Cardiac fibroblast (primary cell): Measurements from ENCODE around the gene TMC4.

Source experiments
- DNase-seq, 2 donors: peaks; one replicate each; pipeline versions ENCODE4 v3.0.0 to v3.0.0-alpha.2; 2010; ENCODE audit warnings: low read depth in 2 of 2
- H3K4me3 ChIP-seq, 2 donors: replicated peaks in 1 of 2; 1 replicate in 1 of 2; 2 replicates in 1 of 2; pipeline ENCODE4 v1.5.1; 2011; ENCODE audit warnings: low read depth in 2 of 2, low read length in 2 of 2, mild to moderate bottlenecking in 2 of 2, moderate library complexity in 1 of 2
- CTCF ChIP-seq: IDR thresholded peaks from one replicate; pipeline ENCODE4 v1.5.1; 2011; ENCODE audit warnings: low read depth, mild to moderate bottlenecking, low read length, inconsistent platforms

TMC4 gene

GRCh38 chr19:54125713-54126112 is 47.2 kb downstream of the TMC4 start:
- TF ChIP-seq CTCF: no peak
- no peak overlapping the region for H3K4me3 ChIP-seq
- no peak for DNase-seq

GRCh38 chr19:54124393-54124792 is 48.6 kb downstream of the TMC4 start:
- TF ChIP-seq CTCF: no peak
- no peak for DNase-seq
- no peak overlapping the region for H3K4me3 ChIP-seq

GRCh38 chr19:54123682-54124081 is 49.3 kb downstream of the TMC4 start:
- DNase-seq: no peak
- no peak overlapping the region for H3K4me3 ChIP-seq
- no peak for TF ChIP-seq CTCF

- no peak overlapping the region for H3K4me3 ChIP-seq
- no peak for TF ChIP-seq CTCF
- DNase-seq: no peak
These were observed 51.7 kb downstream of the TMC4 start for GRCh38 chr19:54121259-54121658.

- DNase-seq: peak; percentile 98 to 99
- peak within 1 kb of the TSS; percentile 80 to 86 for H3K4me3 ChIP-seq
- no peak for TF ChIP-seq CTCF
These were observed 57.6 kb downstream of the TMC4 start, which contains the start of the genes PRPF31 and TFPT for GRCh38 chr19:54115109-54116063. Gene PRPF31, plus strand, starts transcription at chr19:54115754. Its CDS starts 2,525 bp downstream, at chr19:54118279. Gene TFPT, minus strand, starts transcription at chr19:54115657. Its CDS starts 388 bp downstream, at chr19:54115269.

GRCh38 chr19:54114340-54115108 is 58.4 kb downstream of the TMC4 start:
- peak; percentile 35 to 51 for DNase-seq
- TF ChIP-seq CTCF: no peak
- peak overlapping the region; percentile 80 to 86 for H3K4me3 ChIP-seq
